Rectal smooth muscle tissue (tissue), 1 donor: ENCODE data around the gene METRN.
"Not testable (repeated sequence)": the region's sequence is repeated elsewhere in the genome, so short reads cannot be mapped to it uniquely, and the experiment has no call there.

Experiments used
- H3K27ac ChIP-seq: one replicate; pipeline ENCODE4 v1.7.0; 2013; ENCODE audit warnings: low read depth, low read length, inconsistent platforms
- H3K27me3 ChIP-seq: one replicate; pipeline ENCODE4 v1.7.0; 2013; ENCODE audit warnings: low read length; ENCODE audit not compliant: control insufficient read depth, insufficient read depth
- H3K36me3 ChIP-seq: one replicate; pipeline ENCODE4 v1.7.0; 2013; ENCODE audit warnings: low read length; ENCODE audit not compliant: control insufficient read depth, insufficient read depth
- H3K4me1 ChIP-seq: one replicate; pipeline ENCODE4 v1.7.0; 2013; ENCODE audit warnings: low read length; ENCODE audit not compliant: control insufficient read depth, insufficient read depth
- H3K4me3 ChIP-seq: one replicate; pipeline ENCODE4 v1.7.0; 2013; ENCODE audit warnings: low read length
- H3K9ac ChIP-seq: one replicate; pipeline ENCODE4 v1.7.0; 2013; ENCODE audit warnings: low read length

Gene METRN

DNA sequence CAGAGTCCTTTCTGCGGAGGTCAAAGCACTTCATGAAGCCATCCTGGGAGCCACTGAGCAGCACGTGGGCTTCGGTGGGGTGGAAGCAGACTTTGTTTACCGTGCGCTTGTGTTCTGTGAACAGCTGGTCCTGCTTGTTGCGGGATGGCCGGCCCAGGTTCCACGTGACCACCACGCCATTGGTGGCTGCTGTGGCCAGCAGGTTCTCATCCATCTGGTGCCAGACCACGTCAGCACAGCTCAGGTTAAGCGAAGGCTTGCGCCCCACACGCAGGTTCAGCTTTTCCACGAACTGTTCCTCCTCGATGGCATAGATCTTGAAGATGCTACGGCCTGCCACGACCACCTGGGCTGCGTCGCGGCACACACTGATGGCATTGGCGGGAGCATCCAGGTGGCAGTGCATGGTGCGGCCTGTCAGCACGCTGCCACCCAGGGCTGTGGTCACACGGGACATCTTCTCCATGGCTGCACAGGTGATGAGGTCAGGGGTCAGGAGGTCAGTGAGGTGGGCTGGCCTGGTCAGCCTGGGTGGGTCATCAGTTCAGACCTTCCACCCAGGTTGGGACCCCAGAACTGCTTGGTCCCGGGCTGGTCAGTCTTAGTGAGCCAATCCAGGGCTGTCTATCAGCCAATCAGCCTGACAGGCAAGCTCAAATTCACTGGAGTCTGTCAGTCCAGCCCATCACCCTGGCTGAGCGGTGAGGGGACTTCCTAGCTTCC is 25.6 kb upstream of the METRN start:
- peaks cover 5% of the 10 kb centered on the region for H3K27me3 ChIP-seq
- H3K9ac ChIP-seq, result peak overlapping the region; percentile 83
- H3K4me3 ChIP-seq, result peak overlapping the region; percentile 93
- H3K27ac ChIP-seq, result peak overlapping the region; percentile 80
- peaks cover 5% of the 10 kb centered on the region for H3K4me1 ChIP-seq
- H3K36me3 ChIP-seq, result peaks cover 3% of the 10 kb centered on the region

DNA sequence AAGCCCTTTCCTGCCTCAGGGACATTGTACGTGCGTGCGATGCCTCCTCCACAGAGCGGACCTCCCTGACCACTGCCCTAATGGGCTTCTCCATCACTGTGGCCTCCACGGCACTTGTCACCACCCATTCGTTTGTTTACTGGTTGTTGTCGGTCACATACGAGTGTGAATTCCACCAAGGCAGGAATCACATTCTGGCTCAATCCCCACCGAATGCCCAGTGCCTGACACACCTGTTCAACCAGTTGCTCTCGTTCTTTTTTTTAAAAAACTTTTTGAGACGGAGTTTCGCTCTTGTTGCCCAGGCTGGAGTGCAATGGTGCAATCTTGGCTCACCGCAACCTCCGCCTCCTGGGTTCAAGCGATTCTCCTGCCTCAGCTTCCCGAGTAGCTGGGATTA is 23.7 kb upstream of the METRN start:
- H3K36me3 ChIP-seq, H3K4me3 ChIP-seq, H3K9ac ChIP-seq, H3K4me1 ChIP-seq, H3K27ac ChIP-seq: not testable (repeated sequence)
- peaks cover 12% of the 10 kb centered on the region for H3K27me3 ChIP-seq

DNA sequence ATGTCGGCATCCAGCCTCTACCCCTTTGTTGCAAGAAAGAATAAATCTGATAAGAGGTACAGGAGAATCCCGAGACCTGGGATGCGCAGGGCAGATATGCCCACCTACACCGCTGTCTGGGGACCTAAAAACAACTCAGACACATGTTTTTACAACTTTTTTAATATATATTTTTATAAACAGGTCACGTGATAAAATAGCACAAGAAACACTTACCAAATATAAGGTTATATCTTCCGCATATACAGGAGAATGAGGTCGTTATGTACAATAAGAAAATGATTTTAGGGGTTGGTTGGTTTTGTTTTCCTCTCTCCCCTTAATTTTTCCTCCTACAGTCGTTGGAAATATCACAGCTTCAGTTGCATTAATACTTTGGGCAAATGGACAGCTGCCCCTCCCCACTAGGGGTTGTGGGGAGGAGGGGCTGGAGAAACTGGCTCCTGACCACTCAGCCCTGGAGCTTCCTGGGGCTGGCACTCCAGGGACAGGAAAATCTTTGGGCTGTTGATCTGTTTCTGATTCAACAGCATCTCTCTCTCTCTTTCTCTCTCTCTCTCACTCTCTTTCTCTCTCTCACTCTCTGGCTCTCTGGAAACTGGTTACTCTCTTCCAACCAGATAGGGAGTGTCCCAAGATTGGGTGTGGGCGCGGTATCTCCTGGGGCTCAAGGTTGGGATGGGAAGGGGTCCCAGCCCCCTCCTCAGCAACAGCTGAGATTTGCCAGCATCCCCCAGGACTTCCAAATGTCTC is 22.4 kb upstream of the METRN start:
- no peak overlapping the region for H3K9ac ChIP-seq
- peaks cover 12% of the 10 kb centered on the region for H3K27me3 ChIP-seq
- H3K4me1 ChIP-seq, result peaks cover 5% of the 10 kb centered on the region
- H3K27ac ChIP-seq, result no peak overlapping the region
- H3K36me3 ChIP-seq, result no peaks in the 10 kb centered on the region
- no peak overlapping the region for H3K4me3 ChIP-seq

DNA sequence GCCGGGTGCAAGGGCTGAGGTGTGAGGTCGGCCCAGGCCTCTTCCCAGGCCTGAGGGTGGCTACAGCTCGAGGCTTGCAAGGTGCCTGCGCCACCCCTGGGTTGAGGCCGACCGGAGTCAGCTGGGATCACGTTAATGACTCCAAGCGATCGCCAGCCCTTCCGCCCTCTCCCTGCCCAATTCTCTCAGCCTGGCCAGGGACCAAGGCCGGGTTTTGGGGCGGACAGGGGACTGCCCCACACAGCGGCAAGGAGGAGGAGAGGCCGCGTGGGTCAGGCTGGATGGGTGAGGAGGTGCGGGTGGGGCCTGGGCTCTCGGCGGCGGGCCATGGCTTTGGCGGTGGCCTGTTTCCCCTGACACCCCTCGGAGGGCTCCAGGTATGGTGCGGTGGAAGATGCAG is 21.6 kb upstream of the METRN start:
- Histone ChIP-seq H3K27me3 (peaks cover 12% of the 10 kb centered on the region), H3K4me3 (no peak overlapping the region), H3K27ac (no peak overlapping the region), H3K36me3 (no peaks in the 10 kb centered on the region), H3K9ac (no peak overlapping the region), H3K4me1 (peaks cover 5% of the 10 kb centered on the region)

DNA sequence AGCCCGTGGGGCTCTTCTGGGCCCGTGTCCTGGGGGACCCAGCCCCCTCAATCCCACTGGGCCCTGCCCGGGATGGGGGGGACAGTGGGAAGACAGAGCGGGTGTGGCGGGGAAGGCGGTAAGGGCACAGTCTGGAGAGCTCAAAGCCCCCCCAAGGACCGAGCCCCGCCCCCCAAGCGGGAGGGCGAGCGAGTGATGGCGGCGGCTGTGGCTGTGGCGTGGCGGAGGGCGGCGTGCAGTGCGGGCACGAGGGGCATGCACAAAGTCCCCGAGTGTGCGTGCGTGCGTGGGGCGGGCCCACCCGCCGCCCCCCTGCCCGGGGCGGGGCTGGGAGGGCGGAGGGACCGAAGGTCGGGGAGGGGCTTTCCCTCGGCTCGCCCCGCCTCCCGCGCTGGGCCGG is 21.2 kb upstream of the METRN start:
- Histone ChIP-seq H3K9ac (no peak overlapping the region), H3K27me3 (peaks cover 12% of the 10 kb centered on the region), H3K27ac (no peak overlapping the region), H3K4me1 (peaks cover 5% of the 10 kb centered on the region), H3K36me3 (no peaks in the 10 kb centered on the region), H3K4me3 (no peak overlapping the region)

DNA sequence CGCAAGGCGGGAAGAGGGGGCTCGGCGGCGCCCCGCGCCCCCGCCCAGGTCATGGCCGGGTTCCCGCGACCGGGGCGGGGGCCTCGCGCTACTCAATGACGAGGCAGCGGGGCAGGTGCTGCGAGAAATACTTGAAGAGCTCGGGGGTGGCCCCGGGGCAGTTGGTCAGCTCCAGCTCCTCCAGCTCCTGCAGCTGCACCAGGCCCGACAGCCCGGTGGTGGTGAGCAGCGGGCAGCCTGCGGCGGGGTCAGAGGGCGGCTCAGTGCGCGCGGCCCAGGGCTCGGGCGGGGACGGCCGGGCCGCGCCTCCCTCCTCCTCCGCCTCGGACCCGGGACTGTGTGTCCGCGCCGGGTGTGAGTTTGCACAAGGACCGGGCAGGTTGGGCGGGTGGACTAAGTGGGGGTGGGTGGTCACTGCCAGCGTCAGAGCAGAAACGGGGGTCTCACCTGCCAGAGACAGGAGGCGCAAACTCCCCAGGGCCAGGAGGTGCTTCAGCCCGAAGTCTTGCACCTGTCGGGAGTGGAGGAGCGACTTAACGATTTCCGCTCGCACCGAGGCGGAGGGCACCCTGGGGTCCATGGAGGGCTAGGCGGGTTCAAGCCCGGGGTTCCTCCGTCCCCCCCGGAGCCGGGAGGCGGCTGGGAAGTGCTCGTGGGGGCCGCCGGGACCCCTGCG is 20.6 kb upstream of the METRN start:
- Histone ChIP-seq H3K4me1 (peaks cover 5% of the 10 kb centered on the region), H3K36me3 (no peaks in the 10 kb centered on the region), H3K9ac (no peak overlapping the region), H3K27ac (no peak overlapping the region), H3K27me3 (peaks cover 14% of the 10 kb centered on the region), H3K4me3 (no peak overlapping the region)

DNA sequence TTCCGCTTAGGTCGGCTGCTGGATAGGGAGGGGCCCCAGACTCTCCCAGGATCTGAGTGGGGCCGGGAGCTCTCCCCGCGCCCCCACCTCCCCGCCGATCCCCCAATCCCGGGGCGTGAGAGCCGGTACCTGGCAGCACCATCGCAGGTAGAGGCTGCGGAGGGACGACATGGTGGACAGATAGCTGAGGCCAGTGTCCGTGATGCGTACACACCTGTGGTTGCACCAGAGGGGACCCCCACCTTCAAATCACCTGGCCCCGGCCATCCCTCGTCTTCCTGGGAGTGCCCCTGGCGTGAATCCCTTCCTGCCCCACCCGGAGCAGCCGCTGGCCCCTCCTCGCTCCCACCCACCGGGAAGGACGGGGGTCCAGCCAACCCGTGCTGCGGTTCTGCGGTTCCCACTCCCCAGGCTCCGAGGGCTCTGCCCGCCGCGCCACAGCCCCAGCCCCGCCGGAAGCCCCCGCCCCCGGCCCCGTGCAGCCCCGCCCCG is 20.0 kb upstream of the METRN start:
- Histone ChIP-seq H3K4me3 (peak overlapping the region; percentile 33), H3K9ac (no peak overlapping the region), H3K27me3 (peaks cover 15% of the 10 kb centered on the region), H3K27ac (no peak overlapping the region), H3K36me3 (no peaks in the 10 kb centered on the region), H3K4me1 (no peaks in the 10 kb centered on the region)

DNA sequence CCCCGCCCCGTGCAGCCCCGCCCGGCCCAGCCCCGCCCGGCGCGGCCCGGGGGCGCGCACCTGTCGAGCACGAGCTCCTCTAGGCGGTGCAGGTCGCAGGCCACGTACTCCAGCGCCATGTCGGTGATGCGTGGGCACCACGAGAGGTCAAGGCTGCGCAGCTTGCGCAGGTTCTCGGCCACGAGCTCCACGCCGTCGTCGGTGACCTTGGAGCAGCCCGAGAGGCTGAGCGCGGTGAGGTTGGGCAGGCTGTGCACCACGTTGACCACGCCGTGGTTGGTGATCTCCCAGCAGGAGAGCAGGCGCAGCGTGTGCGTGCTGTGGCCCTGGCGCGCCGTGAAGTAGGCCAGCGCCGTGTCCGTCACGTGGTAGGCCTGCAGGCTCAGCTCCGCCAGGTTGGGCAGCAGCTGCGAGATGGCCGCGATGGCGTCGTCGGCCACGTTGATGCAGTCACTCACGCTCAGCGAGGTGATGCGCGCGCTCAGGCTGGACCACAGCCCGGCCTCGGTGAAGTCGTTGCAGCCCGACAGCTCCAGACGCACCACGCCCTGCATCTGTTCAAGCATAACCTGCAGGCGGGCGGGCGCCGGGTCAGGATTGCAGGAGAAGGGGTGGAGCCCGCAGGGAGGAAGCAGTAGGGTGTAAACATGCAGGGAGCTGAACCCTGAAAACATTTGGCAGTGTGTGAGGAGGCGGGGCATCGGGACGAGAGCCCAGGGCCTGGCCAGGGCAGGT is 19.4 kb upstream of the METRN start:
- Histone ChIP-seq H3K9ac (no peak overlapping the region), H3K36me3 (no peaks in the 10 kb centered on the region), H3K27me3 (peaks cover 22% of the 10 kb centered on the region), H3K27ac (no peak overlapping the region), H3K4me1 (no peaks in the 10 kb centered on the region), H3K4me3 (peak overlapping the region; percentile 51)

DNA sequence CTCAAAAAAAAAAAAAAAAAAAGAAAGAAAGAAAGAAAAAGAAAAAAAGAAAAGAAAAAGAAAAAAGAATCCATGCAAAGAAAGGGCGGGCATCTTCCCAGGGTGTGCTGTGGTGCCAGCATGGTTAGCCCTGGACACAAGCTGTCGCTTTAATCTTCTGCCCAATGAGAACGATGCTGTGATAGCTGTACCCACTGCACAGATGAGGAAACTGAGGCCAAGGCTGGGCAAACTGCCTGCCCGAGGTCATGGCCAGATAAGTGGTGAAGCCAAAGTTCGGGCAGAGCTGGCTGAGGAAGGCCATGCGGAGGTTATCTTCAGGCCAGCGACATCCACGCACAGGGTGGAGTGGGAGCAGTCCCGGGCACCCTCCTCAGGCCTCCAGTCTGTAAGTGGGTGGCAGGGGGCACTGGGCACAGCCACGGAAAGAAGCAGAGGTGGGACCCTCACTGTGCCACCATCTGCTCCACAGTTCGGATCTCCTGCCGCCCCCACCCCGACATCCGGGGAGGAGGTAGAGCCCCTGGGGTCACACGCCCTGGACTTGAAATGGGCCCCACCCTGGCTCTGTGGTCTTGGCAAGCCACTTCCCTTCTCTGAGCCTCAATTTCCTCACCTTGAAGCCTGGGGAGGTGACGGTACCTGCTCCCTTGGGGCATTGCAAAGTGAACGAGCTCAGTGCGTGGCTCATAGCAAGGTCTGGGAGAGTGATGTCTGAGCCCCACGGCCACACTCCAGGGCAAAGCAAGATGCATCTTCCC is 15.8 kb upstream of the METRN start:
- no peaks in the 10 kb centered on the region for H3K4me1 ChIP-seq
- no peaks in the 10 kb centered on the region for H3K36me3 ChIP-seq
- H3K27ac ChIP-seq, result no peak overlapping the region
- H3K4me3 ChIP-seq, result no peak overlapping the region
- H3K9ac ChIP-seq, result no peak overlapping the region
- H3K27me3 ChIP-seq, result peaks cover 47% of the 10 kb centered on the region

DNA sequence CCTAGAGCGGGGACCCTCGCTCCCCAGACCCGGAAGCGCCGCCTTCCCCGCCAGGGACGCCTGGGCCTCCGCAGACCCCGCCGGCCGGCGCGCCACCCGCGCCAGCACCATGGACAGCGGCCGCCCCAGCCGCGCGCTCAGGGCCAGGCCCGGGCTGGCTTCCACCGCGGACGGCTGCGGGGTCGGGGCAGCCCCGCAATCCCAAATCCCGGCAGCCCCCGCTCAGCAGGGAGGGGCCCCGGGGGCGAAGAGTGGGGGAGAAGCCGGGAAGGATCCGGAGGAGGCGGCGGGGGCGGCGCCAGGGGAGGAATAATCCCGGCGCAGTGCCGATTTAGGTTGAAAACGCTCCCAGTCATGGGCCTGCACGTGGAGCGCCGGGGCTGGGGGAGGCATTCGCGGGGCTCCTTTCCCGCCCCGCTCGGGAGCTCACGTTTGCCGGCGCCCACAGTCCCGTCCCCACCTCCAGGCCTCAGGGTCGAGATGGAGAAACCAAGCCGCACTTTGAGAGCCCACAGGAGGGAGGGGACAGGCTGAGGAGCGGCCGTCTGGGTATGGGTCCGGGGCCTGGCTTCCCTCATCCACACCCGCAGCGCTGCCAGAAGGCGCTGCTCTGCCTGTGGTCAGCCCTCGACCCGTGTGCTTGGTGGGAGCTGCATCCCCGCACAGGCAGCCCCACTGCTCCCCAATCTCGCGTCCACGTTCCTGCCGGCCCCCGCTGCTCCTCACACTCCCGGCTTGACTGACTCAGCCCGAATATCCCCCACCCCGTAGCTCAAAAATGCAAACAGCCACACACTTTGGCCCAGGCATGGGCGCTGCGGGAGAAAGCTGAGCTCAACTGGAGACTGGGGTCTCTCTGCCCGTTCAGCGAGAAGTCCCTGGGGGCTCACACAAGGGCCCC is 14.0 kb upstream of the METRN start:
- H3K27me3 ChIP-seq, result peaks cover 48% of the 10 kb centered on the region
- H3K36me3 ChIP-seq, result no peaks in the 10 kb centered on the region
- H3K27ac ChIP-seq, result no peak overlapping the region
- no peaks in the 10 kb centered on the region for H3K4me1 ChIP-seq
- no peak overlapping the region for H3K9ac ChIP-seq
- H3K4me3 ChIP-seq, result no peak overlapping the region

DNA sequence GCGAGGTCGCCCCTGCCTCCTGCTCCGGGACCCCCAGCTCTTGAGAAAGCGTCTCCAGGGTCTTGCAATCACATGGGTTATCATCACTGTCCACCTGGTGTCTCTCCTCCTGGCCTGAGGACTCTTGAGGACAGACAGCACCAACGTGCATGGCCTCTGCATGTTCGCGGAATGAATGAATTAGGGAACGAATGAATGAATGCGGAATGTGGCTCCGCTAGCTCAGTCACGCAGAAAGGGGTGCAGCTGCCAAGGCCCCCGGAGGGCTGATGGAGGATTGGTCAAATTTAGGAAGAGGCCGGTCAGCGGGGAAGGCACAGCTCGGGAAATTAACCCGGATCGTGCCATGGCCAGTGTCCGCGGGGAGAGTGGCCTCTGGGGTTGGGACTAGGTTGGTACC is 12.6 kb upstream of the METRN start:
- H3K36me3 ChIP-seq, result no peaks in the 10 kb centered on the region
- no peak overlapping the region for H3K4me3 ChIP-seq
- no peaks in the 10 kb centered on the region for H3K4me1 ChIP-seq
- H3K9ac ChIP-seq, result no peak overlapping the region
- no peak overlapping the region for H3K27ac ChIP-seq
- H3K27me3 ChIP-seq, result peaks cover 58% of the 10 kb centered on the region
